HL-60/S4 treated with retinoic acid at 250 ng/mL for 4 days and 3 days (cell line): ENCODE results near the gene BCR.
"Not testable (repeated sequence)": the region's sequence is repeated elsewhere in the genome, so short reads cannot be mapped to it uniquely, and the experiment has no call there.

Experiments used
- in situ Hi-C: fragments of 300-500 bp; cut with MboI; formaldehyde crosslinking; loops from 2 replicates; pipeline ENCODE4 v1.7.0; 2022; ENCODE audit warnings: low sequenced_read_pairs

The BCR gene

DNA sequence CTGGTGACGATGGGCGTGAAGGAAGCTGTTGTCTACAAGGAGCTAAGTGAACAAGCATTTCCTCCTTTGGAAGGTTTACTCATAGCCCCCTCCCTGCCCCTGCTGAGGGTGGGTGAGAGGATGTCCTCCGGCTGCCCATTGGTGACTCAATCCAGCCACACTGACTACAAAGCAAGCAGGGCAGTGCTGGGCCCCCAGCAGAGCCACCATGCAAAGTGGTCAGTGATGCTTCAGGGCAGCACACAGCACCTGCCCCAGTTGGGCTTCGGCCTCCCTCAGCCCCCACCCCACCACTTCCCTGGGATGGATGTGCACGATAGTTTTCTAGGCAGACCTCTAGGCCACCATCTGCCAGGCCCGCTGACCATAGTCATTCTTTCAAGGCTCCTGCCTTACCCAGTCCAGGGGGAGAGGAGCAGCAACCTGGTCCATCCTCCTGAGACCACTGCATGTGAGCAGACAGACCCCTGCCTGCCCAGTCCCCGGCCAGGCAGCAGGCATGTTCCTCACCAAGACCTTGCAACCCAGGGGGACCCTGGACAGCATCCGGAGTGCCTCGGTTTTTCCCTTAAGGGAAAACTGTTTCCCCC, 125.1 kb downstream of the BCR start:
- in situ Hi-C loops = no loop called here

DNA sequence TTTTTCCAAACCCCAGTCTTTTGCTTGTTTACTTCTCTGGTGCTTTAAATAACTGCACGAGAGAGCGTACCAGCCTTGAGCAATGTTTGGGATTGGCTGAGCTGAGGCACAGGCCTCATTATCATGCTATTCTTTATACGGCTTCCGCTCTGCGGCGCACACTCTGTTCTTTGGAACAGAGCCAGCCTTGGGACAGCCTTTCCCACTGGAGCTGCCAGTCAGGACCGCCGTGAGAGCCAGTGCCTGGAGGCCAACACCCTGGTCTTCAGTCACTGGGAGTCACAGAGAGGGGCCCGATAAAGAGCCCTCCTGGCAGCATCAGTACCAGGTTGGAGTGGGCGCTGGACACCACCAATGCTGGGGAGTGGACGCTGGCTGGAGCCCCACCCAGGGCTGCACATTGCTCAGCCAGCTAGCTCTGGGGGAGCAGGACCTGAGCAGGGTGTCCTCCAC, 125.6 kb downstream of the BCR start:
- in situ Hi-C loops = no loop called here

DNA sequence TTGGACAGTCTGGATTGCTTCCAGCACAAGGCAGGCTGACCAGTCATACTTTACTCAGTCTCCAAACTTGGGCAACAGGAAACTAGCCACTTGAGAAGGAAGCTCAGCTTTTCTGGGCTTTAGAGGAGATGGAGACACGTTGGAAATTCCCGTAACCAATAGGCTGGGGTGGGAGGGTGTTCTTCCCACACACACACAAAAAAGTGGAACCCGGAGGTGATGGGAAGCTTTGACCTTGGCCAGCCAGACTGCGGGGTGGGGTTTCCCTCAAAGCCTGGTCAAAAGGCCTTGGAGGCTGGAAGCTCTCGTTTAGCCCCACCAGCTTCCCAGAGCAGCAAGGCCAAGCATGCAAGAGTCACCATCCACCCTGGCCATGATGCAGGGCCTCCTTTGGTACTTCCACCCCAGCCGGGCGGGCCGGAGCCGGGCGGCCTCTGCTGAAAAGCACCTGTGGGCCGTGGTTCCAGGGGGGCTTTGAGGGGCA, 126.2 kb downstream of the BCR start:
- in situ Hi-C loops = no loop called here

DNA sequence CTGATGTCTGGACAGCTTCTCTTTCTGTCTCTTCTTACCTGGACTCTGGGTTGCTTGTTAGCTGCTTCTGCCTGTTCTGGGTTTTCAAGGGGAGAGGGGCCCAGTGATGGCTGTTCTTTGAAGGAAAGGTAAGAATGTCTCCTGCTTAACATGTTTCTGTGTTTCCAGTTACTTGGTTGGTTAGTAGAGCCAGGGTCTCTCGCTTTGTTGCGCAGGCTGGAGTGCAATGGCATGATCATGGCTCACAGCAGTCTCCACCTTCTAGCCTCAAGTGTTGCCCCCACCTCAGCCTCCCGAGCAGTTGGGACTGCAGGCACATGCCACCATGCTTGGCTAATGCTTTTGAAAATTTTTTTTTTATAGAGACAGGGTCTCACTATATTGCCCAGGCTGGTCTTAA, 126.6 kb downstream of the BCR start:
- in situ Hi-C loops = no loop called here

DNA sequence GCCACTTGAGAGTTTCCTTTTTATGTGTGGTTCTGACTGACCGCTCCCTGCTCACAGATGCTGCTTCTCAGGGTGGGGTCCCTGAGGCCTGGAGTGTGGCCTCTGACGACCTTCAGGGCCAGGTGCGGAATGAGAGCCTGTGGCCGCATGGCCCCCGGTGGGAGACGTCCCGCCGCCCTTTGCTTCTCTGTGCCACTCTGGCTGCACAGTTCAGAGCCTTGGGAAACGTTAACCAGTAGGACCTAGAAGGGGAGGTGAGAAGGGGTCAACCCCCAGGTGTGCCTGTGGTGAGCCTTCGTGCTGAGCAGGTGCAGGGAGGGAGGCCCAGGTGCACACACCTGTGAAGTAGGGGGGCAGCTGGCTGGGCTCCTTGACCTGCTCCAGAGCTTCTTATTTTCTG, 127.2 kb downstream of the BCR start:
- in situ Hi-C loops = not testable (repeated sequence)

DNA sequence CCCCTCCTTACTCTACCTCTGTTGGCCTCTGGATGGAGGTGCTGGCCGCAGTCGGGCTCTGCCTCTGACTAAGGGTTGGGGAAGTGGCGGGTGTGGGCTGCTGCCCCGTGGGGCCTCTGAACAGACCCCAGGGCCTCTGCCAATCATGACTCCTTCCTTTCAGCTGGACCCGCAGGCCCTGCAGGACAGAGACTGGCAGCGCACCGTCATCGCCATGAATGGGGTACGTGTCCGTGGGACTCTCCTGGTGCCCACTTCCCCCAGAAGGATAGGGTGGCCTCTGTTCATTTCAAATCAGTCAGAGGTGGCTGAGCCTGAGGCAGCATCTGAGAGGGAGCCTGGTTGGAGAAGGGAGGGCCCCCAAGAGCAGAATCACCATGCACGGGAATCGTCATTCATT, 129.0 kb downstream of the BCR start:
- in situ Hi-C loops = not testable (repeated sequence)

DNA sequence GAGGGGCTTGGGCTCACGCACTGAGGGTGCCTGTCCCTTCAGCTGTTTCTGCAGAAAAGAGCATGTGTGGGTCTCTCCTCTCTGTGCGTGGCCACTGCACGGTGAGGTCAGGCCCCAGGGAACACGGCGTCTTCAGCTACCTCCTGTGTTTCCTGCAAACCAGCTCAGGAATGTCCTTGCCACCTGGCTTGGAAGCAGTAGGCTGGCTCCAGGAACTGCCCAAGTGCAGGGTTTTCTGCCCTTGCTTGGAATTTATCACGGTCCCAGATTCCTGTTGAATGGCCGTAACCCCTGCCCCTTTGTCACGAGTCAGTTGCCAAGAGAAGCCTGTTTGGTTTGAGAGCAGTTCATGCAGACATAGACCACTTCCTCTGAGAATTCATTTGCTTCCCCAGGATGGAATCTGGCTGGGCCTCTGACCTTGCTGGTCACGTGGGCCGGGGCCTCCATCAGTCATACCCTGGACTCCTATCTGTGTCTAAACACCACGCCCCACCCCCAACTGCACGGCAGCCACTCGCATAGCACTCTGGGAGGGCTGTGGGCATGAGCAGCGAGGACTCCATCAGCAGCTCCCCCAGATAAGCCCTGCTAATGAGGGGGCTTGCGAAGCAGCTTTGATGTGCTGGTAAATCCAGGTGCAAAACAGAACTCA, 130.3 kb downstream of the BCR start:
- in situ Hi-C loops = not testable (repeated sequence)

DNA sequence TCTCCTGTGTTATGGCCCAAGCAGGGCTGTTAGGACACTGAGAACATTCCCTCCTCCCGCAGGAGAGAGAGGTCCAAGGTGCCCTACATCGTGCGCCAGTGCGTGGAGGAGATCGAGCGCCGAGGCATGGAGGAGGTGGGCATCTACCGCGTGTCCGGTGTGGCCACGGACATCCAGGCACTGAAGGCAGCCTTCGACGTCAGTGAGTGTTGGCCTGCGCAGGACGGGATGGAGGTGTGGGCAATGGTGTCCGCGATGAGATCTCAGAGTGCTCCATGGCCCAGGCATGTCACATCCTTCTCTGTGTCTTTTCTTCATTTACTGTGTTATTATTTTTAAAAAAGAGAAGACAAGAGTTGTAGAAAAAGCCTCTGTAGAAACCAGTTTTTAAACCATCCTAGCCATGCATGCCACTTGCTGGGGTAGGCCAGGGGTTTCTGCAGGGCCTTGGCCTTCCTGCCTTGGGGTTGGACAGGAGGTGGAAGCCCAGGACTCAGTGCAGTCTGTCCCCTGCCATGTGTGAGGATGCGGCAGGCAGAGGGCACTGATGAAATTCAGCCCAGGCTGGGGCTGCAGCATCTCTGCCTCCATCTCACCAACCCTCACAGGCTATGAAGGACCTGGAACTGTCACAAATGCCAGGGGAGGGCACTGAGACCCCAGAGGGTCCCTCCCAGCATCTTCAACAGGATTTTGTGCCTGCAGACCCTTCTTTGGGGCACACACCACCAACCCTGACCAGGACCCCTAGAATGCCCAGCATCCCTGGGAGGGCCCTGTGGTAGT, 131.5 kb downstream of the BCR start:
- in situ Hi-C loops = not testable (repeated sequence)

DNA sequence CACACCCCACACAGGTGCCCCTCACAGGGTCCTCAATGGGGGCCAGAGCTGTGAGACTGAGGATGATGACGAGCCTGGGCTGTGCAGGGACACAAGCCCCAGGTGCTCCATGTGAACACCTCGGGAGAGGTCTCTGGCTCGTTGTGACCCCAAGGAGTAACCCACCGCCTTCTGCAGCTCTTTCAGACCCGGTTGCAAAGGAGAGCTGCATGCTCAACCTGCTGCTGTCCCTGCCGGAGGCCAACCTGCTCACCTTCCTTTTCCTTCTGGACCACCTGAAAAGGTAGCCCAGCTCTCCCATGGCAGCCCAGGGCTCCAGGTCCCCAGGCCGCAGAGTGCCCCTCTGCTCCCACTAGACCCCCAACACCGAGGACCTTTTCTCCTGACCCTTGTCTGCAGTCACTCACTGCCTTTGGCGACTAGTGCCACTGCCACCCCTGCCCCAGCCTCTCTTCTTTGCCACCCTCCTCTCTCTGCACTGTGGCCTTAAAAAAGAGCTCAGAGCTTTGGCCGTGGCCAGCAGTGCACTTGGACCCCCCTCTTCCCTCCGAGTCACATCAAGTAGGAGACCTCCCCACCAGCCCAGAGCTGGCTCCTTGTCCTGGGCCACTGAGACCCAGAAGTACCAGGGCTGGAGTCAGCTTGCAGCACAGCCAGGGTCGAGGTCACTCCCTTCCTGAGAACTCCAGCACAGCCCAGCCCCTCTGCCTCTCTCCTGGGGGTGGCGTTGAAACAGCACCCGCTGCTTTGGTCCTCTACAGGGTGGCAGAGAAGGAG, 133.7 kb downstream of the BCR start:
- in situ Hi-C loops = no loop called here

DNA sequence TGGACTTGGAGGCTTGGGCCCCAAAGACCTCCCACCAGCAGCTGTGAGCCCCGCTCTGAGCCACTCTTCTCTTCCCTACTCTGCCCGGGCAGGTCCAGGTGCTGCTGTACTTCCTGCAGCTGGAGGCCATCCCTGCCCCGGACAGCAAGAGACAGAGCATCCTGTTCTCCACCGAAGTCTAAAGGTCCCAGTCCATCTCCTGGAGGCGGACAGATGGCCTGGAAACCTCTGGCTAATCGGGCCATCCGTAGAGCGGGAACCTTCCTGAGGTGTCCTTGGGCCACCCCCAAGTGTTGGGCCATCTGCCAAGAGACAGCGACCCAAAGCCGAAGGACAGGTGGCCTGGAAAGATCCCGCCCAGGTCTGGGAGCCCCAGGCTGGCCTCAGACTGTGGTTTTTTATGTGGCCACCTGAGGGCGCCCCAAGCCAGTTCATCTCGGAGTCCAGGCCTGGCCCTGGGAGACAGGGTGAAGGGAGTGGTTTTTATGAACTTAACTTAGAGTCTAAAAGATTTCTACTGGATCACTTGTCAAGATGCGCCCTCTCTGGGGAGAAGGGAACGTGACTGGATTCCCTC, 135.1 kb downstream of the BCR start:
- in situ Hi-C loops = no loop called here

DNA sequence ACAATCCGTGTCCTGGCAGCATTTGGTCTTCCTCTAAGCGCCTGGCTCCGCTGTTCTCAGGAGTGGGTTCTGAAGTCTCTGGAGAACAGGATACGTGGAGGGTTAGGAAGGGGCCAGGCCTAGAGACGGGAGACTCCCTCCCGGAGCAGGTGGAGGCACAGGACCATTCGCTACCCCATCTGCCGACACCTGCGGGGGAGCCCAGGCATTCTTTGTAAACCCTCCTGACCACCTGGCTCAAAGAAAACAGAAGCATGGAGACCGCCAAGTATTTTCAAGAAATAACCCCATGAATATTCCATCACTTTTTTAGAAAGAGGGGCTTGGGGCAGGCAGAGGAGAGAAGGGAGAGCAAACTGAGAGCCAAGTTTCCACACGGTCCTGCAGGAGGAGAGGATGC, 136.3 kb downstream of the BCR start:
- in situ Hi-C loops = not testable (repeated sequence)

DNA sequence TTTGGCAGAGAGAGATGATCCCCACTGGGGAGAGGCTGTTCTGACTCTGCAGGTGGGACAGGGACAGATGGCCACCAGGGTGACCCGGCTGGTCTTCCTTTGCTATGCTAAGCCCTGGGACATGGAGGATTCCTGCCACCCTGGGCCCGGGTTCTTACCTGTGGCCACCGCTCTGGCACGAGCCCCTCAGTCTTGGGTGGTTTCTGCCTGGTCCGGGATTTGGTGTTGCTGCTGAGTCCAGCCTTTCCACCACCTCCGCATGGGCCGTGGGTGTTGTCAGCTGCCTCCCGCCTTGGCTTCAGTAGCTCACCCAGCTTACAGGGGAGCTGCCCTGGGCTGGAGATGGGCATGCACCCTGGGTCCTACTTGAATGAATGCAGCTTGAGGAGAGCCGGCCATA, 138.0 kb downstream of the BCR start:
- in situ Hi-C loops = not testable (repeated sequence)

DNA sequence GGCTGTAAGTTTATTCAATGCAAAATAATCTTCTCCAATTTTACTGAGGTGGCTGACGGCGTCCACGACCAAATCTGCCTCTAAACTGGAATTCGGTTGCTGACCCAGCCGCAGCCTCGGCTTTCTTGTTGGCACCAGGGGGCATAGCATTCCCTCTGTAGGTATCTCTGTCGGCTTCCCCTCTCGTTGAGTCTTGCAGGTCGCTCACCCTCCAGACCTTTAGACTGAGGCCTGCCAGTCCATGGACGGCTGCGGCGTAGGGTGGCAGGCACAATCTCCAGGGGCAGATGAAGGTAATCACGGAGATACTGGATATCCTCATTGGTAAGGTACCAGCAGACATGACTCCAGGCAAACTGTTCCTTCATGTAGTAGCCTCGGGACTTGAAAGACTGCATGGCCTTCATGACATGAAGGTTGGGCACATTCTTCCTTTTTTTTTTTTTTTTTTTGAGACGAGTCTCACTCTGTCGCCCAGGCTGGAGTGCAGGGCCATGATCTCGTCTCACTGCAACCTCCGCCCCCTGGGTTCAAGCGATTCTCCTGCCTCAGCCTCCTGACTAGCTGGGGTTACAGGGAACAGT, 142.3 kb downstream of the BCR start:
- in situ Hi-C loops = not testable (repeated sequence)

DNA sequence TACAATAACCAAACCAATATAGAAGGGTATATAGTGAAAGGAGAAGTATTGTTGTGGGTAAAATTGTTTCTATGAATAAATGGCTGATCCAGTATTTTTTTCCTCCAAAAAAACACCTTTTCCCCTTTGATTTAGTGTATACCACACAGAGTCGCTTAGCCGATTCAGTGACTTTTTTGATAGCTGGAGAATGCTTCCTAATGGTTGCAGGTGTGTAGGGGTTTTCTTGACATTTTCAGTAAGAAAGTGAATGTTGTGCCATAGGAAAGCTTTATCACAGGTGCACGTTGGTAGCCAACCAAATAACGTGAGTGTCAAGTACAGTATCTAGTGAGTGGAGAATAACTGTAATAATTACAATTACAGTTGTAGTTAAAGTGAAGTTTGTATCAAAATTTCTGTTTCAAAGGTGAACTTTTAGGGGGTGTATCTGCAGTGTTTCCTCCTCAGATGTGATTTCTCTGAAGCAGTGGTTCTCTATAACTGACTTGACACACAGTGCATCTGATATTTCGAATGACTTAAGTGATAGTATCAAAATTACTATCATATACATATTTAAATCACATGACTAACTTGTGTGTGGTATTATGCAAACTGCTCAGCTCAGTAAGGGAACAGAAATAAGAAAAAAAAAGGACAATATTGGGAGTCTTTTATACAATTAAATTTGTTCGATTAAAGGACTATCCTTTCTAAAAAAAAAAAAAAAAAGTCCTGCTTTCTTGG, 143.8 kb downstream of the BCR start:
- in situ Hi-C loops = not testable (repeated sequence)

DNA sequence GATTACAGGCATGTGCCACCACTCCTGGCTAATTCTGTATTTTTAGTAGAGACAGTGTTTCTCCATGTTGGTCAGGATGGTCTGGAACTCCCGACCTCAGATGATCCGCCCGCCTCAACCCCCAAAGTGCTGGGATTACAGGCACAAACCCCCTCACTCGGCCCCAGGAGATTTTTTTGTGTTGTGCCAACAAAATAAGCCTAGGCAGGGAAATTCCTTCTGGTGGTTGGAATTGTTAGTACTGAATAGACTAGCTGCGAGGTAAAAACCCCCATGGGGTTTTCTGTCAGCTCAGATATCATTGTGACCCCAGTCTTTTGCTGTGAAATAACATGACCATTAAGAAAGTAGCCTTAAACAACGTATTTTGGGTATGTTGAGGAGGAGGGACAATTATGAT, 144.9 kb downstream of the BCR start:
- in situ Hi-C loops = no loop called here

DNA sequence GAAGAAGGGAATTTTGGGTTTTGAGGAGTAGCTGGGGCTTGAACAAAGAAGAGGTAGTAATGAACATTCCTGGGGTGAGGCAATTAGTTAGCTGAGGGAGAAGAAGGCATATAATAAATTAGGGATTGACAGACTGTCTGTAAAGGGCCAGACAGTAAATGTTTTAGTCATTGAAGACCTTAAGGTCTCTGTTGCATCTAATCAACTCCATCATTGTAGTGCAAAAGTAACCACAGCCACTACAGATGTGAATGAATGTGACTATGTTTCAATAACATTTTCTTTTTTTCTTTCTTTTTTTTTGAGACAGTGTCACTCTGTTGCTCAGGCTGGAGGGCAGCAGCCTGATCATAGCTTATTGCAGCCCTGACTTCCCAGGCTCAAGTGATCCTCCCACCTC, 153.5 kb downstream of the BCR start:
- in situ Hi-C loops = not testable (repeated sequence)

DNA sequence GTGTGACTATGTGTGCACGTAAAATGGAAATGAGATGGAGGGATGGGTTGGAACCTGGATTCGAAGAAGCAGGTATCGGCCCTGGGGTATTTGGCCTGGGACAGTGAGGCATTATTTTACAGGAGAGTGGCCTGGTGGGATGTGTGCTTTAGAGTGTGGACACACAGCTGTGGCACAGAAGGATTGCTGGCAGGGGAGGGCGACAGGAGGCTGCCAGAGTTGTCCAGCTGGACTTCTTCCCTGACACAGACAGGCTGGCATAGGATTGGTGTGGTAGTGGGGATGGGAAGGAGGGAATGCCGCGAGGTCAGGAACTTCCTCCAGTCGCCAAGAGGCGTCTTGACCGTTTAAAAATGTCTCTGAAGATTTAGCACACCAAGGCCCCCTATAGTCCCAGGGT, 157.4 kb downstream of the BCR start:
- in situ Hi-C loops = not testable (repeated sequence)

DNA sequence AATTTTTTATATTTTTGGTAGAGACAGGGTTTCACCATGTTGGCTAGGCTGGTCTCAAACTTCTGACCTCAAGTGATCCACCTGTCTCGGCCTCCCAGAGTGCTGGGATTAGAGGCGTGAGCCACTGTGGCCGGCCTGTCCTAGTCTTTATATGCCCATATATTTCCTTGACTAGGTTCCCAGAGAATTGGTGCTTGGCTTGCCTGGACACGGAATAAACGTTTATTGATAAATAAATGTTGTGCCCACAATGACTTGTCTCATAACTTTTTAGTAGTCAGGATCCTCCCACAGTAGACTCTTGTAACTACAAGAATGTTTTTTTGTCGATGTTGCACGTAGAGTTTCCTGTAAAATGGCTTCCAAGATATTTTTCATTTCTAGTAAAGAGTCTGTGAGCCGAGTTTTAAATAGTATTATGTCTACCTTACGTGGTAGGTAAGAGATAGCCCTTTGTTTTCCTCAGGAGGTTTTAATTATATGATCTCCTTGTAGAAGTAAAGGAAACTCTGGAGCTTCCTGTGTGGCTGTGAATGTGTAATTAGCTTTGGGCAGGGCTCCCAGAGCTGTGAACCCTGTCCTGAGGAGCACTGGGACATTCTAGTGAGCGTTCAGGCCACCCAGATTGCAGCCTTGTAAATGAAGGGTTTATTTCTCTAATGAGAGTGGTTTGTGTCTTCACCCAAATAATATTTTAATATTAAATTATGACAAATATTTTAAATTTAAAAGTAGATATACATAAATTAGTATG, 161.8 kb downstream of the BCR start:
- in situ Hi-C loops = not testable (repeated sequence)

DNA sequence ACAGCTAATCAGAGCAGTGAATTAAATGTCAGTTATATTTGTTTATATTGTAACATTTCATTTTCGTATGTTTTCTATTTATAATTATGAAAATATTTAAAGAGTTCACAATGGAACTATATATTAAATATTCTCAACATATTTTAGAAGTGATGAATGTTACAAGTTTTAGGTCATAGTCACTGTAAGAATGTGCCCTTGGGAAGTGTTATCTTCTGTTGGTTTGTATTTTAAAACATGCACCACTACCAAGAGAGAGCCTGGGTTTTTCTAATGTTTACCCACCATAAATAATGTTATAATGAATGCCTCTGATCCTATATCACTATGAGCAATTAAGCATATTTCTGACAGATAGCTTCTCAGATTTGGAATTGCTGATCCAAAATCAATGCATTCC, 171.0 kb downstream of the BCR start:
- in situ Hi-C loops = no loop called here
